HFFc6 (cell line): ENCODE results near the gene VEGFB. TPM values are rescaled to one million over a fixed set of nuclear protein-coding genes. Genes with fewer than 3 reads are reported as not detected.

Source experiments
- DNase-seq: peaks from one replicate; pipeline ENCODE4 v3.0.0-alpha.2; 2018
- H3K27ac Mint-ChIP-seq: 2 replicates; pipeline ENCODE4 v1.8.0; 2020; ENCODE audit warnings: mild to moderate bottlenecking, mixed read lengths
- H3K27me3 Mint-ChIP-seq: 2 replicates; pipeline ENCODE4 v1.8.0; 2021; ENCODE audit warnings: mild to moderate bottlenecking, moderate library complexity, mixed read lengths; ENCODE audit not compliant: insufficient read depth
- H3K36me3 Mint-ChIP-seq: 2 replicates; pipeline ENCODE4 v1.8.0; 2021; ENCODE audit warnings: low read depth, mixed read lengths
- H3K4me1 Mint-ChIP-seq: 2 replicates; pipeline ENCODE4 v1.8.0; 2020; ENCODE audit warnings: low read depth, mixed read lengths
- H3K4me3 Mint-ChIP-seq: 2 replicates; pipeline ENCODE4 v1.8.0; 2020; ENCODE audit warnings: mild to moderate bottlenecking, moderate library complexity, mixed read lengths
- H3K9me3 Mint-ChIP-seq: 2 replicates; pipeline ENCODE4 v1.8.0; 2020; ENCODE audit warnings: mild to moderate bottlenecking, mixed read lengths
- total RNA-seq, 6 experiments: library from RNA; stranded (reverse); fragmentation: NEBNext Ultra II Directional; extraction: Animal tissue kit (Norgen Biotek cat#: 25700); gene quantifications; 2 replicates in 1 of 6; 3 replicates in 5 of 6; pipeline ENCODE4 v1.2.3, GENCODE V29; 2021
- TF ChIP-seq, protein P1 (sequence below): fragments of 200-600 bp; sonication (generic); IDR thresholded peaks from 2 replicates; pipeline ENCODE4 v1.5.0; 2021; ENCODE audit warnings: antibody characterized with exemption, mild to moderate bottlenecking

VEGFB gene
- total RNA-seq, 6 experiments from 2014 or later = 65.1 to 80.6 (median 71.2) TPM

DNA sequence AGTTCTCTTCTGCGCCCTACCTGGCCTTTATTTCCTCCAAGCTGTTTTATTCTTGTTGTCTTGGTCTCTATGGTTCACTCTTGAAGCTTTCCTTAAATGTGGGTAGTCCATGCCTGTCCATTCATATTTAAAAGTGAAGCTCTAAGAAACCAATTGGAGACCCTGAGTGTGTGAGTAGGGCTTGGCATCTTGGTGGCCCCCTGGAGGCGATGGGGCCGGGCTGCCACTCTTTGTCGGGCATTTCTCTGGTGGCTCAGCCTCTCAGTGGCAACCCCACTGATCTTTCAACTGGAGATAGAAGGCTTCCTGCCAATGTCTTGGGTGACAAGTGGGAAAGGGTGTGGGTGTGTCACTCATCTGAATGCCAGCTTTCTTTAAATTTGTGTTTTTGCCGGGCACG is 17.5 kb upstream of the VEGFB start:
- H3K27ac Mint-ChIP-seq = no peak overlapping the region
- peaks cover 14% of the 10 kb centered on the region for H3K4me1 Mint-ChIP-seq
- peaks cover 6% of the 10 kb centered on the region; the same call in 1 of the 2 replicates for H3K36me3 Mint-ChIP-seq
- no peak overlapping the region for H3K4me3 Mint-ChIP-seq
- no peaks in the 10 kb centered on the region; the same call in none of the 2 replicates for H3K27me3 Mint-ChIP-seq
- TF ChIP-seq, protein P1, sequence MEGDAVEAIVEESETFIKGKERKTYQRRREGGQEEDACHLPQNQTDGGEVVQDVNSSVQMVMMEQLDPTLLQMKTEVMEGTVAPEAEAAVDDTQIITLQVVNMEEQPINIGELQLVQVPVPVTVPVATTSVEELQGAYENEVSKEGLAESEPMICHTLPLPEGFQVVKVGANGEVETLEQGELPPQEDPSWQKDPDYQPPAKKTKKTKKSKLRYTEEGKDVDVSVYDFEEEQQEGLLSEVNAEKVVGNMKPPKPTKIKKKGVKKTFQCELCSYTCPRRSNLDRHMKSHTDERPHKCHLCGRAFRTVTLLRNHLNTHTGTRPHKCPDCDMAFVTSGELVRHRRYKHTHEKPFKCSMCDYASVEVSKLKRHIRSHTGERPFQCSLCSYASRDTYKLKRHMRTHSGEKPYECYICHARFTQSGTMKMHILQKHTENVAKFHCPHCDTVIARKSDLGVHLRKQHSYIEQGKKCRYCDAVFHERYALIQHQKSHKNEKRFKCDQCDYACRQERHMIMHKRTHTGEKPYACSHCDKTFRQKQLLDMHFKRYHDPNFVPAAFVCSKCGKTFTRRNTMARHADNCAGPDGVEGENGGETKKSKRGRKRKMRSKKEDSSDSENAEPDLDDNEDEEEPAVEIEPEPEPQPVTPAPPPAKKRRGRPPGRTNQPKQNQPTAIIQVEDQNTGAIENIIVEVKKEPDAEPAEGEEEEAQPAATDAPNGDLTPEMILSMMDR = no peak
- H3K9me3 Mint-ChIP-seq = no peaks in the 10 kb centered on the region
- no peak for DNase-seq

DNA sequence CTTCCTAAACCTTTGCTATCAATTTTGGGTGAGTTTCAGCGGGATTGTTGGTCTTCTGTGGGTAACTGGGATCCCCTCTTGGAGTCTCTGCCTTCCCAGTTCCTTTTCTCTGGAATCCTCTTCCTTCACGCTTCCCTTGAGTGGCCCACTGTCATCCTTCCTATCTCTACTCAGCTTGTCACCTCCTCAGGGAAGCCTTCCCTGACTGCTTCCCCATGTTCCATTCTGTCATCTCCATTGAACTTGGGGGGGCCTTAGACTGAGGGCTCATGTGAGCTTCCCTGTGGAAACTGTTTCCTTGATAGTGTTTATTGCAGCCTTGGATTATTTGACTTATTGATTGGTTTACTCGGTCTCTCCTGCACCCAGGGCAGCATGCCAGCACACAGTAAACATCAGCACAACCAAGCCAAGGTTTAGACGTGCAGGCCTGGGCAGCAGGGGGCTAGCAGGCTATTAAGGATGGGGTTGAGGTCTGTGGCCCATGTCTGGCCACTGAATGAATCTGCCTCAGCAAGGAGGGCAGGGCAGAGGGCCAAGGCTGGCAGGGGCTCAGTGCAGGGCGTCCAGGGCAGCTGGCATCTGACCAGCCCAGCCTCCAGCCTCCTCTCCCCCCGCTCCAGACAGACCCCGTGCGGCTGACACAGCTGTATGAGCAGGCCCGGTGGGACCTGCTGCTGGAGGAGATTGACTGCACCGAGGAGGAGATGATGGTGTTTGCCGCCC is 15.6 kb upstream of the VEGFB start:
- peaks cover 15% of the 10 kb centered on the region for H3K4me1 Mint-ChIP-seq
- H3K27ac Mint-ChIP-seq = no peak overlapping the region
- no peak overlapping the region for H3K4me3 Mint-ChIP-seq

DNA sequence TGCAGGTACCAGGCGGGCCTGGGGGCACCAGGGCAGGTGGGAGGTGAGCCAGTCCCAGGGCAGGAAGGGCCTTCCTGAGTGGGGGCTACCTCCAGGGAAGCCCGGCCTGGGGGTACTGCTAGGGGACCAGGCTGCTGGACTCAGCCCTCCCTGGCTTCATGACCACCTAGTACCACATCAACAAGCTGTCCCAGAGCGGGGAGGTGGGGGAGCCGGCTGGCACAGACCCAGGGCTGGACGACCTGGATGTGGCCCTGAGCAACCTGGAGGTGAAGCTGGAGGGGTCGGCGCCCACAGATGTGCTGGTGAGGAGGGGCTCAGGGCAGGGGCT is 15.1 kb upstream of the VEGFB start:
- Mint-ChIP-seq H3K4me3 (no peak overlapping the region), H3K27me3 (no peaks in the 10 kb centered on the region; the same call in none of the 2 replicates), H3K4me1 (peaks cover 19% of the 10 kb centered on the region), H3K9me3 (no peaks in the 10 kb centered on the region), H3K27ac (no peak overlapping the region), H3K36me3 (peaks cover 6% of the 10 kb centered on the region; the same call in 1 of the 2 replicates)
- TF ChIP-seq, protein P1 = no peak
- DNase-seq = no peak

More for the DNA sequence above, 15.6 kb upstream of the VEGFB start:
- no peaks in the 10 kb centered on the region for H3K9me3 Mint-ChIP-seq
- no peaks in the 10 kb centered on the region; the same call in none of the 2 replicates for H3K27me3 Mint-ChIP-seq
- TF ChIP-seq, protein P1 = no peak
- no peak for DNase-seq
- peaks cover 6% of the 10 kb centered on the region; the same call in 1 of the 2 replicates for H3K36me3 Mint-ChIP-seq

DNA sequence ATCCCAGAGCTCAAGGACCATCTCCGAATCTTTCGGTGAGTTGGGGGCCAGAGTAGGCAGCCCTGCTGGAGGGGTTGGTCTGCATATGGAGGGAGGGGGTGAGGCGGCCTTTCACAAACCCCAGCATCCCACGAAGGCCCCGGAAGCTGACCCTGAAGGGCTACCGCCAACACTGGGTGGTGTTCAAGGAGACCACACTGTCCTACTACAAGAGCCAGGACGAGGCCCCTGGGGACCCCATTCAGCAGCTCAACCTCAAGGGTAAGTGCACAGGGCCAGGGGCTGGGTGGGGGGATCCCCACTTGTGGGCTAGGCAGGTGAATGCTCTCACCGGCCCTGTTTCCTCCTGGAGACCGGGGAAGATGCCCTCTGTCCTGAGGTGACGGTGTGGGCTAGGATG is 14.6 kb upstream of the VEGFB start:
- Mint-ChIP-seq H3K4me1 (peaks cover 16% of the 10 kb centered on the region), H3K4me3 (no peak overlapping the region), H3K9me3 (no peaks in the 10 kb centered on the region), H3K27me3 (no peaks in the 10 kb centered on the region; the same call in none of the 2 replicates), H3K27ac (no peak overlapping the region), H3K36me3 (peaks cover 6% of the 10 kb centered on the region; the same call in 1 of the 2 replicates)
- no peak for DNase-seq
- TF ChIP-seq, protein P1 = no peak

DNA sequence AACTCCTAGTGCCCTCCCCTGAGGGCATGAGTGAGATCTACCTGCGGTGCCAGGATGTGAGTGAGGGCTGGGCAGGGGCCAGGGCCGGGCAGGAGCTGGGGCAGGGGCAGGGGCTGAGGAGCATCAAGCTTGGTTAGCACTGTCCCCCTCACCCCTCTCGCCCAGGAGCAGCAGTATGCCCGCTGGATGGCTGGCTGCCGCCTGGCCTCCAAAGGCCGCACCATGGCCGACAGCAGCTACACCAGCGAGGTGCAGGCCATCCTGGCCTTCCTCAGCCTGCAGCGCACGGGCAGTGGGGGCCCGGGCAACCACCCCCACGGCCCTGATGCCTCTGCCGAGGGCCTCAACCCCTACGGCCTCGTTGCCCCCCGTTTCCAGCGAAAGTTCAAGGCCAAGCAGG is 14.1 kb upstream of the VEGFB start:
- H3K27ac Mint-ChIP-seq = no peak overlapping the region
- no peaks in the 10 kb centered on the region; the same call in 1 of the 2 replicates for H3K27me3 Mint-ChIP-seq
- no peaks in the 10 kb centered on the region for H3K9me3 Mint-ChIP-seq
- no peak for DNase-seq
- H3K4me1 Mint-ChIP-seq = peaks cover 16% of the 10 kb centered on the region
- H3K36me3 Mint-ChIP-seq = peaks cover under 1% of the 10 kb centered on the region
- no peak overlapping the region for H3K4me3 Mint-ChIP-seq
- TF ChIP-seq, protein P1 = no peak
